ENCODE measurements around the gene ACOT7.

ACOT7 gene

DNA sequence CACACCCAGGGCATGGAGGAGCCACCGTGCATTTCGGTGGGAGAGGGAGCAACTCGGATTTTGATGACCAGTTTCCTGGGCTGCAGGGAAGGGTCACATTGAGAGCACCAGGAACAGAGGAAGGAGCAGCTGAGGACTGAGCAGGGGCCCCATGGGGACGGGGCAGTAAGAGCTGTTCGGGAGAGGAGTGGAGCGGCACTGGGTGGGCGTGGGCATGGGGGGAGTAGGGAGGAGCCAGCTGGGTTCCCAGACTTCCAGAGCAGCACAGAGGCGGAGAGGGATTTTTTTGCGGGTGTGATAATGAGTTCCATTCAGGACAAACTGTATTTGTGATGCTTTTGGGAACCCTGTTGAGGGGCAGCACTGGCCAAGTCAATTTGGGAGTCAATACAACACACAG is 115.3 kb downstream of the ACOT7 start:
- Histone ChIP-seq H3K9me3 (ENCODE audit: insufficient read depth, low read length) (no peaks in the 10 kb centered on the region), H3K36me3 (ENCODE audit: insufficient read depth, insufficient read length, low read length) (no peaks in the 10 kb centered on the region), H3K9ac (ENCODE audit: insufficient read length, low read depth) (no peak overlapping the region), H3K4me3 (ENCODE audit: insufficient read length, low read depth) (no peak overlapping the region), H3K27me3 (ENCODE audit: insufficient read depth, insufficient read length) (no peaks in the 10 kb centered on the region), H3K4me1 (ENCODE audit: insufficient read depth, insufficient read length) (no peaks in the 10 kb centered on the region)
- no peak for TF ChIP-seq YY1 (IDR thresholded peaks at IDR 0.05; ENCODE audit: insufficient read depth, insufficient read length)
- no peak for TF ChIP-seq SUZ12 (IDR thresholded peaks at IDR 0.05; ENCODE audit: extremely low read depth, insufficient read depth, insufficient read length)
- TF ChIP-seq ZNF274 (IDR thresholded peaks at IDR 0.05; ENCODE audit: low read depth, low read length) = no peak
- DNase-seq (ENCODE audit: low read depth, low spot score) = no peak

DNA sequence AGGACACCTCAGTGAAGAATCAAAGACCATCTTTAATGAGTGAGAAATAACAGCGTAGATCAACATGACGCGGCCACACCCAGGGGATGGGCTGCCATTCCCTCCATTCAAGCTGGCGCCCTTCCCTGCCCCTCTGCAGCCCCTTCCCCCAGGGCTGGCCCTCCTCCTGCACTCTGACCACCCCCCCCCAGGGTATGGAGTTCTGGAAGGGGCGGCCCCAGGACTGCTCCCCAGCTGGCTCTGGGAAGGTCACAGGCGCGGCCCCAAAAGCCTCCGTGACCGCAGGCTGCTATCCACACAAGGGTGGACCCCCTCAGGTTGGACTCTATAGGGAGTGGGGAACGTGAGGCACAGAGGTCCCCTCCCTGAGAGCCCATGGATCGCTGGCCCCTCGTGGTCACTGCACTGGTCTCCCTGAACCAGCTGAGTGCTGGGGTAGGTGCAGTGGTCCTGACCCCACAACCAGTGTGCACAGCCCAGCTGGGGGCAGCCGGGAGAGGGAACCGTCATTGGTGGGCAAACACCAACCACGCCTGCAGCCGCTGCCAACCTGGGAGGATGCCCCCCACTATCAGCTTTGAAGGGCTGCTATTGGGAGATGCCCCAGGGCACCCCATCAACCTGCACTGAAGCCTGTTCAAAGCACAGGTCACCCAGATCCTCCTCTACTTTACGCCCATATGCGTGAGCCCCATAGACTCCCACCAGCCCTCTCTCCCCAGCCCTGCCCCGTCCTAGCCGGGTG is 116.6 kb downstream of the ACOT7 start:
- Histone ChIP-seq H3K36me3 (ENCODE audit: insufficient read depth, insufficient read length, low read length) (no peaks in the 10 kb centered on the region), H3K4me3 (ENCODE audit: insufficient read length, low read depth) (no peak overlapping the region), H3K27me3 (ENCODE audit: insufficient read depth, insufficient read length) (no peaks in the 10 kb centered on the region), H3K9ac (ENCODE audit: insufficient read length, low read depth) (no peak overlapping the region), H3K9me3 (ENCODE audit: insufficient read depth, low read length) (no peaks in the 10 kb centered on the region), H3K4me1 (ENCODE audit: insufficient read depth, insufficient read length) (no peaks in the 10 kb centered on the region)
- DNase-seq (ENCODE audit: low read depth, low spot score) = no peak
- TF ChIP-seq SUZ12 (IDR thresholded peaks at IDR 0.05; ENCODE audit: extremely low read depth, insufficient read depth, insufficient read length) (no peak), ZNF274 (IDR thresholded peaks at IDR 0.05; ENCODE audit: low read depth, low read length) (no peak), YY1 (IDR thresholded peaks at IDR 0.05; ENCODE audit: insufficient read depth, insufficient read length) (no peak)

DNA sequence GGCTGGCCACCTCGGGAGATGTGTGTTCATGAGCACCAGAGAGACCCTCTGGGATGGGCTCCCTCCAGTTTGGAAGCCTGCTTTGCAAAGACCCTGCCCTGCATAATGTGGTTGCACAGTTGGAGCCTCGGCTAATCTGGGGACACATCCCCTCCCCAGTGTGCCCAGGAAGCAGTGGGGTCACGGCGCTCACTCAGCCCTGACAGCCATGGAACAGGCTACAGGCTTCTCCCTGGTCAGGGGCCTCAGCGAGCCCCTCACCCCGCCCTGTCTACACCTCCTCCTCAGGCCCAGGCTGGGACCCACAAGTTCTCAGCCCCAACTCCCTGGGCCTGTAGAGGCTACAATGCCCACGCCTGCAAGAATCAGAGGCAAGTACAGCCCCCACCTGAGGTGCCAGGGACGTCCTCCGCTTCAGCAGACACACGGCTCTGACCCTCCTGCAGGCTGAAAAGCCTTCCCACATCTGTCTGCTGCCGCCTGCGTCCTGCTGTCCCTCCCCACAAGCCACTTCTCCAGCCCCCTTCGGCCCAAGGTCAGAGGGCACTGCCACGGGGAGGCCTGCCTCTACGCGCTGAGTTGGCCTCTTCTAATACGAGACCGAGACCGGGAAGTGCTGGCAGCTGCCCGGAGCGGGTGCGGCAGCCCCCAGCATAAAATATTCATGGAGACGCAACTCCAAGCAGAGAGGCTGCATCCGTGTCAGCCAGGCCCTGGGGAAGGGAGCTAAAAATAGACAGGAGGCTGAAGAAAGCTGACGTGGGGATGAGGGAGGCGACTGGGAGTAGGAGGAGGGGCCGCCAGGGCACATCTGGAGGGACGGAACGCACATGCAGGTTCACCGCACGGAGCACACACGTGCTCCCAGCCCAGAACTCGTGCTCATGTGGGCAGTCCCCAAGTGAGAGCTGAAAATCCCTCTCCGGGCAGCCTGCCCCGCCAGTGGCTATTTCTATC is 117.5 kb downstream of the ACOT7 start:
- no peak for DNase-seq (ENCODE audit: low read depth, low spot score)
- TF ChIP-seq YY1 (IDR thresholded peaks at IDR 0.05; ENCODE audit: insufficient read depth, insufficient read length) (no peak), SUZ12 (IDR thresholded peaks at IDR 0.05; ENCODE audit: extremely low read depth, insufficient read depth, insufficient read length) (no peak), ZNF274 (IDR thresholded peaks at IDR 0.05; ENCODE audit: low read depth, low read length) (no peak)
- Histone ChIP-seq H3K9ac (ENCODE audit: insufficient read length, low read depth) (no peak overlapping the region), H3K27me3 (ENCODE audit: insufficient read depth, insufficient read length) (no peaks in the 10 kb centered on the region), H3K9me3 (ENCODE audit: insufficient read depth, low read length) (no peaks in the 10 kb centered on the region), H3K4me1 (ENCODE audit: insufficient read depth, insufficient read length) (peaks cover 2% of the 10 kb centered on the region), H3K36me3 (ENCODE audit: insufficient read depth, insufficient read length, low read length) (no peaks in the 10 kb centered on the region), H3K4me3 (ENCODE audit: insufficient read length, low read depth) (no peak overlapping the region)

DNA sequence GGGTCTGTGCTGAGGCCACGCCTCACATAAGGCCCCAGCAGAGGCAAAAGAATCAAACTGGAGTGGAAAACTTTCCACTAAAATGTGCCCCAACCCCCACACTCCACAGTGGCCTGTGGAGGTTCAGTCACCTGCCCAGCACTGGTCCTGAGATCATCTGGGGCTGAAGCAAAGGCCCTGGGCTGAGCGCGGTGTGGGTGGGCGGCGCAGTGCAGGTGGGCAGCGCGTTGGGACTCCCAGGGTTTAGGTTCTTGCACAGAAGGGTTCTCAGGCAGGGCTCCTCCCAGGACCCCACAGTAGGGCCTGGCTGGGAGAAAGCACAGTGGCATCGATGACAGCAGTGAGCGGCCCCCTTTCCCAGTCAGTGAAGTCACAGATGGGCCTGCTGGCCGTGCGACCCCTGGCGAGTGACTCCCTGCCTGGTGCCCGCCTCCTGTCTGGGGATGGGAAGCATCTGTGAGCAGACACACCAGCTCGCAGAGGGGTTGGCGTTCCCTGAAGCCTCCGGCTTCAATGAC is 118.9 kb downstream of the ACOT7 start:
- TF ChIP-seq YY1 (IDR thresholded peaks at IDR 0.05; ENCODE audit: insufficient read depth, insufficient read length) (no peak), ZNF274 (IDR thresholded peaks at IDR 0.05; ENCODE audit: low read depth, low read length) (no peak), SUZ12 (IDR thresholded peaks at IDR 0.05; ENCODE audit: extremely low read depth, insufficient read depth, insufficient read length) (no peak)
- DNase-seq (ENCODE audit: low read depth, low spot score) = no peak
- no peak overlapping the region for H3K9ac ChIP-seq (ENCODE audit: insufficient read length, low read depth)
- H3K27me3 ChIP-seq (ENCODE audit: insufficient read depth, insufficient read length) = no peaks in the 10 kb centered on the region
- H3K36me3 ChIP-seq (ENCODE audit: insufficient read depth, insufficient read length, low read length) = no peaks in the 10 kb centered on the region
- no peaks in the 10 kb centered on the region for H3K9me3 ChIP-seq (ENCODE audit: insufficient read depth, low read length)
- H3K4me3 ChIP-seq (ENCODE audit: insufficient read length, low read depth) = no peak overlapping the region
- peaks cover 7% of the 10 kb centered on the region for H3K4me1 ChIP-seq (ENCODE audit: insufficient read depth, insufficient read length)

DNA sequence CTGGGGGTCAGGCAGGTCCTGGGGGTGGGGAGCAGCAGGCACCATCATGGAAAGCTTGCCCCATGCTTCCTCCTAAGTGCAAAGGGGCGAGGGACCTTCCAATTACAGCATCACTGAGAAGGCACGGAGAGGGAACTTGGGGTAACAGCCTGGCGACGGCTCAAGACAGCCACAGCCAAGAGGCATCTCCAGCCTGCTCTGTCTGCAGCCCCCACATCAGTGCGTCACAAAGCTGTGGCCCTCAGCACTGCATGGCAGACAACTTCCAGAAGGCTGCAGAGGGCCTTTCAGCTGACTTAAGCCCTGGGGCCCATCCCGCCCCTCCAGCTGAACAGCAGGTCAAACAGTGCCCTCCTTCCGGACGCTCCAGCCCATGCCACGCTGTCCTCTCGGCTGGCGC is 119.5 kb downstream of the ACOT7 start:
- Histone ChIP-seq H3K9me3 (ENCODE audit: insufficient read depth, low read length) (no peaks in the 10 kb centered on the region), H3K9ac (ENCODE audit: insufficient read length, low read depth) (no peak overlapping the region), H3K4me3 (ENCODE audit: insufficient read length, low read depth) (no peak overlapping the region), H3K4me1 (ENCODE audit: insufficient read depth, insufficient read length) (peaks cover 7% of the 10 kb centered on the region), H3K36me3 (ENCODE audit: insufficient read depth, insufficient read length, low read length) (no peaks in the 10 kb centered on the region), H3K27me3 (ENCODE audit: insufficient read depth, insufficient read length) (no peaks in the 10 kb centered on the region)
- DNase-seq (ENCODE audit: low read depth, low spot score) = no peak
- TF ChIP-seq SUZ12 (IDR thresholded peaks at IDR 0.05; ENCODE audit: extremely low read depth, insufficient read depth, insufficient read length) (no peak), YY1 (IDR thresholded peaks at IDR 0.05; ENCODE audit: insufficient read depth, insufficient read length) (no peak), ZNF274 (IDR thresholded peaks at IDR 0.05; ENCODE audit: low read depth, low read length) (no peak)

DNA sequence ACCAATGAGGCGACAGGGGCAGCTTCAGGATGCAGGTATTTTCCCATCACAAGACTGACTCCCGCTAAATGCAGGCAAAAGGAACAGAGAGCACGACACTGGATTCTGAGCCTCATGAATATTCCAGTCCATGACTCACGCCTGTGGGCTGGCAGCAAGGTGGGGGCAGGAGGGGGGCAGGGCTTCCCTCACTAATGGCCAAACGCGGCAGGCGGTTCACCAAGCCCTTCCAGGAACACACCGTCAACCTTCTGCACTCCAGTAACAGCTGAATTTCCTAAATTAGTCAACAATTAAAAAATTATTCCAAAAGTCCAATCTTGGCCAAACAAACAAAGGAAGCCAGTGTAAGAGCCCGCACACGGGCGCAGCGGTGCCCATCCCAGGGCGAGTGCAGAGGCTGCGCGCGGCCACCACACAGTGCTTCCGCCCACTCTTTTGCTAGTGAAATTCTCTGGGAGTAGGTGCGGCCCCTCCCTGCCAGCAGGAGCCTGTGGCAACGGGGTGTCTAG is 120.1 kb downstream of the ACOT7 start:
- TF ChIP-seq SUZ12 (IDR thresholded peaks at IDR 0.05; ENCODE audit: extremely low read depth, insufficient read depth, insufficient read length) (no peak), ZNF274 (IDR thresholded peaks at IDR 0.05; ENCODE audit: low read depth, low read length) (no peak), YY1 (IDR thresholded peaks at IDR 0.05; ENCODE audit: insufficient read depth, insufficient read length) (no peak)
- no peaks in the 10 kb centered on the region for H3K27me3 ChIP-seq (ENCODE audit: insufficient read depth, insufficient read length)
- peak overlapping the region; percentile 21 for H3K9ac ChIP-seq (ENCODE audit: insufficient read length, low read depth)
- no peaks in the 10 kb centered on the region for H3K36me3 ChIP-seq (ENCODE audit: insufficient read depth, insufficient read length, low read length)
- H3K4me3 ChIP-seq (ENCODE audit: insufficient read length, low read depth) = no peak overlapping the region
- no peaks in the 10 kb centered on the region for H3K9me3 ChIP-seq (ENCODE audit: insufficient read depth, low read length)
- H3K4me1 ChIP-seq (ENCODE audit: insufficient read depth, insufficient read length) = peaks cover 7% of the 10 kb centered on the region
- DNase-seq (ENCODE audit: low read depth, low spot score) = peak; percentile 38
